Measurements from ENCODE around the gene CLPTM1L. TPM values are rescaled to one million over a fixed set of nuclear protein-coding genes. Genes with fewer than 3 reads are reported as not detected.

Gene CLPTM1L
- total RNA-seq, 1 donor from 2014 or later = 74.8 TPM

GRCh38 chr5:1366514-1366913 is 21.6 kb upstream of the CLPTM1L start:
- Mint-ChIP-seq H3K36me3 (no peaks in the 10 kb centered on the region), H3K9me3 (no peaks in the 10 kb centered on the region), H3K27ac (no peak overlapping the region), H3K4me3 (no peak overlapping the region), H3K4me1 (no peaks in the 10 kb centered on the region), H3K27me3 (ENCODE audit: insufficient read depth, low read depth) (peaks cover 25% of the 10 kb centered on the region)
- TF ChIP-seq EZH2 (IDR thresholded peaks at IDR 0.05) = no peak
- TF ChIP-seq EZH2phosphoT487 (IDR thresholded peaks at IDR 0.05) = no peak
- TF ChIP-seq CTCF (IDR thresholded peaks at IDR 0.05) = no peak
- no peak overlapping the region for H2AFZ ChIP-seq (replicated peaks)
- no peaks in the 10 kb centered on the region for H3K36me3 ChIP-seq
- peaks cover 27% of the 10 kb centered on the region for H3K27me3 ChIP-seq
- no peaks in the 10 kb centered on the region for H3K79me2 ChIP-seq (ENCODE audit: low read depth)
- H3K4me1 ChIP-seq = no peaks in the 10 kb centered on the region
- H3K27ac ChIP-seq = no peak overlapping the region
- H3F3A ChIP-seq (ENCODE audit: low read depth) = no peaks in the 10 kb centered on the region
- H3K4me2 ChIP-seq = no peak overlapping the region
- no peak overlapping the region for H3K9ac ChIP-seq
- no peaks in the 10 kb centered on the region for H4K20me1 ChIP-seq (ENCODE audit: low read depth)
- no peaks in the 10 kb centered on the region for H3K9me3 ChIP-seq (ENCODE audit: low read depth)
- H3K4me3 ChIP-seq = no peak overlapping the region
- no peak for DNase-seq (ENCODE audit: low spot score)

- no peaks in the 10 kb centered on the region for H3K9me3 Mint-ChIP-seq
- Histone ChIP-seq H3K4me1 (no peaks in the 10 kb centered on the region), H3K9ac (no peak overlapping the region), H3K27me3 (peaks cover 27% of the 10 kb centered on the region), H3K9me3 (ENCODE audit: low read depth) (no peaks in the 10 kb centered on the region), H3K27ac (no peak overlapping the region), H4K20me1 (ENCODE audit: low read depth) (no peaks in the 10 kb centered on the region), H3K4me2 (no peak overlapping the region), H3K79me2 (ENCODE audit: low read depth) (no peaks in the 10 kb centered on the region), H3K36me3 (no peaks in the 10 kb centered on the region), H3F3A (ENCODE audit: low read depth) (no peaks in the 10 kb centered on the region), H3K4me3 (no peak overlapping the region), H2AFZ (replicated peaks) (no peak overlapping the region)
- H3K4me1 Mint-ChIP-seq = no peaks in the 10 kb centered on the region
- TF ChIP-seq EZH2 (IDR thresholded peaks at IDR 0.05) (no peak), CTCF (IDR thresholded peaks at IDR 0.05) (no peak)
- no peaks in the 10 kb centered on the region for H3K36me3 Mint-ChIP-seq
- no peak overlapping the region for H3K27ac Mint-ChIP-seq
- H3K4me3 Mint-ChIP-seq = no peak overlapping the region
- H3K27me3 Mint-ChIP-seq (ENCODE audit: insufficient read depth, low read depth) = peaks cover 20% of the 10 kb centered on the region
- no peak for DNase-seq (ENCODE audit: low spot score)
Observed at GRCh38 chr5:1364211-1364610, 19.3 kb upstream of the CLPTM1L start.

- Histone ChIP-seq H3K4me2 (no peak overlapping the region), H3K9ac (no peak overlapping the region), H3K79me2 (ENCODE audit: low read depth) (no peaks in the 10 kb centered on the region), H3K27me3 (peaks cover 27% of the 10 kb centered on the region), H3K4me3 (no peak overlapping the region), H3K27ac (no peak overlapping the region), H3K4me1 (no peaks in the 10 kb centered on the region), H3K9me3 (ENCODE audit: low read depth) (no peaks in the 10 kb centered on the region), H4K20me1 (ENCODE audit: low read depth) (no peaks in the 10 kb centered on the region), H3K36me3 (no peaks in the 10 kb centered on the region), H2AFZ (replicated peaks) (no peak overlapping the region), H3F3A (ENCODE audit: low read depth) (no peaks in the 10 kb centered on the region)
- H3K36me3 Mint-ChIP-seq = no peaks in the 10 kb centered on the region
- H3K4me3 Mint-ChIP-seq = no peak overlapping the region
- DNase-seq (ENCODE audit: low spot score) = no peak
- peaks cover 16% of the 10 kb centered on the region for H3K27me3 Mint-ChIP-seq (ENCODE audit: insufficient read depth, low read depth)
- H3K27ac Mint-ChIP-seq = no peak overlapping the region
- no peak for TF ChIP-seq EZH2 (IDR thresholded peaks at IDR 0.05)
- no peak for TF ChIP-seq EZH2phosphoT487 (IDR thresholded peaks at IDR 0.05)
- no peak for TF ChIP-seq CTCF (IDR thresholded peaks at IDR 0.05)
- H3K4me1 Mint-ChIP-seq = no peaks in the 10 kb centered on the region
- H3K9me3 Mint-ChIP-seq = no peaks in the 10 kb centered on the region
Observed at GRCh38 chr5:1363581-1363980, 18.7 kb upstream of the CLPTM1L start.

- Histone ChIP-seq H3K36me3 (no peaks in the 10 kb centered on the region), H3K79me2 (ENCODE audit: low read depth) (no peaks in the 10 kb centered on the region), H3K4me1 (no peaks in the 10 kb centered on the region), H3K27ac (no peak overlapping the region), H3K27me3 (peaks cover 27% of the 10 kb centered on the region), H3K4me3 (no peak overlapping the region), H4K20me1 (ENCODE audit: low read depth) (no peaks in the 10 kb centered on the region), H3F3A (ENCODE audit: low read depth) (no peaks in the 10 kb centered on the region), H3K9me3 (ENCODE audit: low read depth) (no peaks in the 10 kb centered on the region), H3K4me2 (no peak overlapping the region), H2AFZ (replicated peaks) (no peak overlapping the region), H3K9ac (no peak overlapping the region)
- Mint-ChIP-seq H3K27me3 (ENCODE audit: insufficient read depth, low read depth) (peaks cover 15% of the 10 kb centered on the region), H3K4me3 (no peak overlapping the region), H3K36me3 (no peaks in the 10 kb centered on the region), H3K4me1 (no peaks in the 10 kb centered on the region), H3K9me3 (no peaks in the 10 kb centered on the region), H3K27ac (no peak overlapping the region)
- TF ChIP-seq EZH2 (IDR thresholded peaks at IDR 0.05) = no peak
- no peak for TF ChIP-seq EZH2phosphoT487 (IDR thresholded peaks at IDR 0.05)
- TF ChIP-seq CTCF (IDR thresholded peaks at IDR 0.05) = no peak
- DNase-seq (ENCODE audit: low spot score) = no peak
Observed at GRCh38 chr5:1363160-1363559, 18.3 kb upstream of the CLPTM1L start.

Data from neural progenitor cell (in vitro differentiated cells).